Spinal cord (tissue), 10 donors: ENCODE results near the gene PBX3. TPM values are rescaled to one million over a fixed set of nuclear protein-coding genes. Genes with fewer than 3 reads are reported as not detected.

Experiments used
- DNase-seq, 6 donors: peaks; one replicate each; pipeline versions ENCODE4 v3.0.0 to v3.0.0-alpha.2; 2013 to 2015; ENCODE audit warnings: low spot score in 6 of 6, low read depth in 4 of 6
- H3K27ac ChIP-seq: one replicate; pipeline ENCODE4 v1.5.1; 2013; ENCODE audit warnings: low read depth, low read length, control low read depth
- H3K27me3 ChIP-seq: one replicate; pipeline ENCODE4 v1.6.1; 2013; ENCODE audit warnings: low read length; ENCODE audit not compliant: control insufficient read depth, insufficient read depth
- H3K36me3 ChIP-seq: one replicate; pipeline ENCODE4 v1.6.1; 2013; ENCODE audit warnings: low read length; ENCODE audit not compliant: control insufficient read depth, insufficient read depth
- H3K4me1 ChIP-seq: one replicate; pipeline ENCODE4 v1.6.1; 2013; ENCODE audit warnings: low read length; ENCODE audit not compliant: control insufficient read depth, insufficient read depth
- H3K4me3 ChIP-seq: one replicate; pipeline ENCODE4 v1.5.1; 2013; ENCODE audit warnings: low read depth, low read length, control low read depth
- H3K9me3 ChIP-seq: one replicate; pipeline ENCODE4 v1.6.1; 2013; ENCODE audit warnings: low read length; ENCODE audit not compliant: control insufficient read depth, insufficient read depth
- WGBS: methylation state at CpG from one replicate; pipeline ENCODE4 v1.1.5; 2013; ENCODE audit warnings: missing lambda C conversion rate; ENCODE audit not compliant: insufficient coverage; 5-methylcytosine and 5-hydroxymethylcytosine counted together
- polyA plus RNA-seq, 2 donors: library from polyadenylated mRNA; unstranded; fragments of 120-200 nt; gene quantifications; one replicate each; pipeline ENCODE4 v1.2.1, GENCODE V29; 2013; ENCODE audit not compliant: insufficient read length in 2 of 2
- total RNA-seq, 2 donors: library from RNA; depleted of rRNA in 1 of 2; stranded (reverse); fragments of 120-200 nt in 1 of 2; fragments of >200 nt in 1 of 2; gene quantifications; one replicate each; pipeline versions ENCODE4 v1.2.3 to v1.2.4, GENCODE V29; 2013 to 2014
- donor health status: healthy.

PBX3 gene
- total and polyA plus RNA-seq, 4 donors = 44.6 to 132 (median 86.4) TPM

DNA sequence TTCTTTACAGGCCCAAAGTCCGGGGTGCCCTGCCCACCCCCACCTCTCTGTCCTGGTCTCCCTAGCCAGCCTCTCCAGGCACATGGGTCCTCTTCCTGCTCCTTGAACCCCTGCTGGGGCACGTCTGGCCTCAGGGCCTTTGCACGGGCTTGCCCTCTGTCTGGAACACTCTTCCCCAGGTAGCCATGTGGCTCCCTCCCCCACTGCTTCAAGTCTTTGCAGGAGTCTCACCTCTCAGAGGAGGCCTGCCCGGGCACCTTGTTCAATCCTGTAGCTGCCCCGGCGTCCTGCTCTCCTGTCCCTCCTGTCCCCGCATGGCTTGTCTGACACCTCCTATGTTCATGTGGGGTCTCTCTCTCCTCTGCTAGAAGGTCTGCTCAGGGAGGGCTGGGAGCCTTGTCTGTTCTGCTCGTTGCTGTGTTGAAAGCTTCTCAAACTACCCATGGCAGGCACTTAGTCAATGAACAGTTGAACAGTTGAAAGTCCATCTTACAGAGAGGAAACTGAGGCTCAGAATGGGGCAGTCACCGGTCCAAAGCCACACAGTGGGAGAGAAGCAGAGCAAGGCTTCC is 241.4 kb downstream of the PBX3 start:
- Histone ChIP-seq H3K27ac (no peak overlapping the region), H3K4me3 (no peak overlapping the region), H3K27me3 (no peaks in the 10 kb centered on the region), H3K36me3 (no peaks in the 10 kb centered on the region), H3K9me3 (no peaks in the 10 kb centered on the region), H3K4me1 (peaks cover 2% of the 10 kb centered on the region)
- 86% methylated on average over 9 of the region's 9 CpGs for WGBS
- DNase-seq = no peak

DNA sequence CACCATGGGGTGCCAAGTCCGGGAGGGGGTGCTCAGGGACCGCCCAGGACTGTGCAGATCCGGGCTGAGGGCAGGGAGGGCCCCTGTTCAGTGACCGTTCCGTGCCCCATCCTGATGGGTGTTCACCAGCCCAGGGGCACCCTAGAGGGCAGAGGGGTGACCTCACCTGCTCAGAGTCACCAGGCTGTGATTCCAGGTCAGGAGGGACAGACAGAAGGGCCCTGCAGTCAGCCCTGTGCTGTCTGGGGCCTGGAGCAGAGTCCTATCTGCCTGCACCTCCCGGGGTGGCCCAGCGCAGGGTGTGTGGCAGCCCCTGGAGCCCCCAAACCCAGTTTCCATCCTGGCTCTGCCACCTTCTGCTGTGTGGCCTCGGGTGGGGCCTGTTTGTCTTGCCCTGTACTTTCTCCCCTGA is 241.9 kb downstream of the PBX3 start:
- Histone ChIP-seq H3K9me3 (no peaks in the 10 kb centered on the region), H3K27ac (no peak overlapping the region), H3K36me3 (no peaks in the 10 kb centered on the region), H3K4me3 (no peak overlapping the region), H3K27me3 (no peaks in the 10 kb centered on the region), H3K4me1 (peaks cover 2% of the 10 kb centered on the region)
- WGBS = 82% methylated on average over 8 of the region's 8 CpGs
- no peak for DNase-seq

DNA sequence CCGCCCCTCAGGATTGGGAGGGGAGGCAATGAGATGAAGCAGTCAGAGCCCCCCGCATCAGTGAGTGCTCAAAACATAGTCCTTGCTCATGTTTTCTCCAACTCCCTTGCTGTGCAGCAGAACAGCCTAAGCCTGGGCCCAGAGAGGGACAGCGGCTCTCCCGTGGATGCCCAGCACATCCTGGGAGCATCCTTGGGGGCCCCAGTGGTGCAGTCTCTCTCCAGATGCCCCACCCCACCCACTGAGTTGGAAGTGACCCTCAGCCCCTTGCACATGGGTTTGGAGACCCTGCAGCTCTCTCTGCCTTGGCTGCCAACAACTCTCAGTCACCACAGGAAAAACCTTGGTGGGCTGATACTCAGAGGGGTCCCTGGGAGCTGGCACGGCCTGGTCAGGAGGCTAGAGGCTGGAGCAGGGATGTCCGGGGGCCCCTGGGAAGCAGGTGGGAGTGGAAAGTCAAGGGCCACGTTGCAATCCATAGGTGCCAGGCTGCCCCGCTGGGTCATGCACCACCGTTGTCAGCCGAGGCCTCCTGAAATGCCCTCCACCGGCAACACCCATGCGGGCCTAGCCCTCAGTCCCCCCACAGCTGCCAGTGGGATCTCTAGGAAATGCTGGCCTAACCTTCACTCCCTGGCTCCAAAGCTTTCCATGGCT is 242.5 kb downstream of the PBX3 start:
- Histone ChIP-seq H3K36me3 (no peaks in the 10 kb centered on the region), H3K4me3 (no peak overlapping the region), H3K4me1 (peaks cover 2% of the 10 kb centered on the region), H3K27me3 (no peaks in the 10 kb centered on the region), H3K9me3 (no peaks in the 10 kb centered on the region), H3K27ac (no peak overlapping the region)
- DNase-seq = no peak
- 95% methylated on average over 12 of the region's 12 CpGs for WGBS

DNA sequence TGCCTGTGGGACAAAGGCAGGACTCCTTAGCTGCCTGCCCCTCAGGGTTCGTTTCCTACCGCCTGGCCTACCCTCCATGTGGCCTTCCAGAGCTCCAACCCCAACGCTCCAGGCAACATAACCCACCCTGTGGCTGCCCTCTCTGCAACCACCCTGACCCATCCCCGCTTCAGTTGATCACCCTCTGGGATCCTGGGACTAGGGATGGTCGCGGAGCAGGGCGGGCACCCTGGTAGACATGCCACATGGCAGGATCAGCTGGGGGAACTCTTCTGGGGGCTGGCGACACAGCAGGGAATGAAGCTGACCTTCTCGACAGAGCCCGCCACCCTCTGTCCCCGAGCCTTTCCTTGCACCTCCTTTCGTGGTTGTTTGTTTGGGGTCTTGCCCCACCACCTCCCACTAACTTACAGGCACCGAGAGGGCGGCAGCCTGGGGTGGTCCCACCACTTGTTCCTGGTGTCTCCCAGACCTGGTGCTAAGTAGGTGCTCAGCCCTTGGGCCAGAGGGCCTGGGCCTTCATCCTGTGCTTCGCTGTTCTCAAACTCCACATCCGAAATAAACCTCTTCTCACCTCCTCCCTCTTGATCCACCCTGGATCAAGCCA is 243.1 kb downstream of the PBX3 start:
- no peak overlapping the region for H3K4me3 ChIP-seq
- DNase-seq = no peak
- no peaks in the 10 kb centered on the region for H3K27me3 ChIP-seq
- no peaks in the 10 kb centered on the region for H3K36me3 ChIP-seq
- no peak overlapping the region for H3K27ac ChIP-seq
- WGBS = 94% methylated on average over 16 of the region's 16 CpGs
- H3K9me3 ChIP-seq = no peaks in the 10 kb centered on the region
- peaks cover 6% of the 10 kb centered on the region for H3K4me1 ChIP-seq

DNA sequence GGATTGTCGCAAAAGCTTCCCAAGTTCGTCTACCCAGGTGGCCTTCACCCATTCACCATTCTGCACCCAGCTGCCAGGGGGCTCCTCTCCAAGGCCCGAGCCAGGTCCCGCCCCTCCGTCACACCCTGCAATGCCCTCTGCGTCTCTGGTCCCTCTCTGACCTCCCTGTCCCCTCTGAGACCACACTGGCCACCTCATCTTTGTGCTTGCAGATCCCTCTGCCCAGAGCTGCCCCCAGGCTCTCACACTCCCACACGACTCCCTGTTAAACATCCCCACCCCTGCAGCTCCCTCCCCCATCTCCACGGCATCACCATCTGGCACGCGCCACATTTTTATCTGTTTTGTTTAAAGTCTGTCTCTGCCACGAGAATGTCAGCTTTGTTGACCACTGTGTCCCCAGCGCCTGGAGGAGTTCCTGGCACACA is 243.6 kb downstream of the PBX3 start:
- no peaks in the 10 kb centered on the region for H3K27me3 ChIP-seq
- H3K4me1 ChIP-seq = peaks cover 6% of the 10 kb centered on the region
- no peaks in the 10 kb centered on the region for H3K9me3 ChIP-seq
- no peak overlapping the region for H3K27ac ChIP-seq
- 62% methylated on average over 11 of the region's 12 CpGs for WGBS
- H3K4me3 ChIP-seq = no peak overlapping the region
- no peak for DNase-seq
- H3K36me3 ChIP-seq = no peaks in the 10 kb centered on the region

DNA sequence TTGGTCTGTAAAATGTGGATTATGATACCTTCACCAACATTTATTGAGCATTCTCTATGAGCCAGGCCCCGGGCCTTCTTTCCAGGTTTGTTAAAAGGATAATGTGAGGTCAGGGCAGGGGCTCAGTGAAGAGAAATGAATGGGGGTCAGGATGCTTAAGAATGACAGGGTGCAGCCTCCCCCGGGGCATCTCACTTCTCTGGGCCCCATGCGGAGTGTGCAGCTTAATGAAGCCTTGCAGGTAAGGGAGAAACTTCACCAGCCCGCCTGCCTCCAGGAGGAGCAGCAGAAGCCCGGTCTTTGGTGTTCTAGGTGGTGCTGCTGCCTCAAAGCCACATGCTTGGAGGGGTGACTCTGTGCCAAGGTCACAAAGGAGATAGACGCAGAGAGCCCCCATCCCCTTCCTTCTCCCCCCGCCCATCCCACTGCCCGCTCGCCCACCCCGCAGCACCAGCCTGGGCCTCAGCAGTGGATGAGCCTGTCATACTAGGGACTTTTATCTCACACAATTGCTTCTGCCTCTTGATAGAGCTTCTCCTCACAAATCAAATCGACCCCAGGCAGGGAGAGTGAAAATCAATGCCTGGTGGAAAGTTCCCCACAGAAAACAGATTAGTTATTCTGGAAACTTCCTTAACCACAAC is 244.8 kb downstream of the PBX3 start:
- Histone ChIP-seq H3K4me1 (peaks cover 6% of the 10 kb centered on the region), H3K9me3 (no peaks in the 10 kb centered on the region), H3K27ac (no peak overlapping the region), H3K36me3 (no peaks in the 10 kb centered on the region), H3K4me3 (no peak overlapping the region), H3K27me3 (no peaks in the 10 kb centered on the region)
- WGBS = 76% methylated on average over 3 of the region's 11 CpGs
- peak in 1 of 6 donors; percentile 27 for DNase-seq

DNA sequence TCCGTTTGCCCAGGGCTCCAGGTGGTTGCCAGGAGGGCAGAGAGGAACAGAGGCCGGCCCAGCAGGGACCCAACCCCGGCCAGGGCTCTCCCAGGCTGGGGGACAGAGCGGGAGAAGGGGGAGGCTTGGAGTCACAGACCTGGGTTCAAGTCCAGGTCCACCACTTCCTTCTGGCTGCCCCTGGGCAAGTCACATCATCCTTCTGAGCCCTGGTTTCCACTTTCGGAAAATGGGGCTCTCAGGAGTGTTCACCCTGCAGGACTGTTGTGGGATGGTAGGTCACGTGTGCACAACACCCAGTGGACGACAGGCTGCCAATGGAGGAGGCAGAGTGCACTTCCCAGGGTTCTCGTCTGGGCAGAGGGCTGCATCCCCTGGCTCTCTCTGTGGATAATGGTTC is 245.4 kb downstream of the PBX3 start:
- Histone ChIP-seq H3K27ac (no peak overlapping the region), H3K9me3 (no peaks in the 10 kb centered on the region), H3K36me3 (no peaks in the 10 kb centered on the region), H3K27me3 (no peaks in the 10 kb centered on the region), H3K4me1 (peaks cover 6% of the 10 kb centered on the region), H3K4me3 (no peak overlapping the region)
- 74% methylated on average over 7 of the region's 8 CpGs for WGBS
- DNase-seq = no peak

DNA sequence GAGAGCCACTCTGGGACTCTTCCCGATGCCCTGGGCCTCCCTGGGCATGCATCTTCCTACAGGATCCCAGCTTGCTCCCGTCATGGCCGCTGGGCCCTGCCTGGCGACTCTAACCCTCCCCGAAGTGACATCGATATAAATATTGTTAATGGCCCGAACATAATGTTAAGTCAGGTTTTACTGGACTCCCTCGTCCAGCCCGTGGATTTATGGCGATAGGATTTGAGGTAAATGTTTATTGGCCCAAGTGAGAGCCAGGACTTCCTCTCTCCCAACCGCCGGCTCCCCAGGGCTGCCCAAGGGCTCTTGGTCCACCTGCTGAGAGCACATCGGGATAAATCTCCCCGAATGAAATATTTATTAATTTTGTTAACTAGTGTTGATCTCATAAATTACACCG is 246.3 kb downstream of the PBX3 start:
- Histone ChIP-seq H3K4me3 (no peak overlapping the region), H3K4me1 (peaks cover 6% of the 10 kb centered on the region), H3K27ac (no peak overlapping the region), H3K9me3 (no peaks in the 10 kb centered on the region), H3K27me3 (no peaks in the 10 kb centered on the region), H3K36me3 (no peaks in the 10 kb centered on the region)
- DNase-seq = no peak
- WGBS = 75% methylated on average over 3 of the region's 15 CpGs

DNA sequence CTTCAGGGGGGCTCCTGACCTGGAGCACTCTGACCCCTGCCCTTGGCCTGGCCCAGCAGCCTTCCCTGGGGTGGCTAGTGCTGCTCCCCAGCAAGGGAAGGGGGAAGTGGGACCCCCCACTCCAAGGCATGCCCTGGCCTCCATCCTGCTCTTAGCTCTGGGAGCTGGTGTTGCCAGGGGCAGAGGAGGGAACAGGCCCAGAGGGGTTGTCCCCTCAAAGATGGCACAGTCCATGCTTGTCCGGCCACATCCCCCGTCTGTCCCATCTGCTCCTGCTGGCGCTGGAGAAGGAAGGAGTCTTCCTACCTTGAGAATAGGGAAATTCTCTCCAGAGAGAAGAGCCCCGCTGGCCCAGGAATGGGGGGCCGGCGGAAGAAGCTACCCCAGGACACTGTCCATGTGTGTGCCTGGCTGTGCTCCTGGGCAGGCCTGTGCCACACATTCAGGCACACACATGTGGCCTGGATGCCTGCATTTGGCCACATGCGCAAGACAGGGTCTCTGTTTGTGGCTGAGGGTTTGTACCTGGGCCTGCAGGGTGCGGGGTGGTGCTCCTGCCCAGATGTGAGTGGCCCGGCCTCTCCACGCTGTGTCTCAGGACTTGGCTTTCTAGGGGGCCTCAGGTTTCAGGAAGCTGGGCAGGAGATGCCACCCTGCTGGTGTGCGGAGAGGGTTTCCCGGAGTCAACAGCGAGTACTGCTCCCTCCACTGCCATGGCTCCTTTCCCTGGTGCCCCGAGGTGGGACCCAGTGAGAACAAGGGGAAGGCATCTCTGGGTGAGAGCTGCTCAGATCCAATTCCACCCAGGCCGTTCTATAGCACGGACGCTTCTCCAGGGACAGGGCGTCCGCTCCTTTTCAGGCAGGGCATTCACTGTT is 247.1 kb downstream of the PBX3 start:
- no peaks in the 10 kb centered on the region for H3K36me3 ChIP-seq
- WGBS = 88% methylated on average over 19 of the region's 19 CpGs
- DNase-seq = no peak
- no peaks in the 10 kb centered on the region for H3K9me3 ChIP-seq
- no peak overlapping the region for H3K4me3 ChIP-seq
- peaks cover 6% of the 10 kb centered on the region for H3K4me1 ChIP-seq
- H3K27ac ChIP-seq = no peak overlapping the region
- H3K27me3 ChIP-seq = no peaks in the 10 kb centered on the region
